ENCODE data around the gene ESRP2.
A peak's percentile ranks its signal among the peaks of the same experiment; 100 is the strongest.

ESRP2 gene

DNA sequence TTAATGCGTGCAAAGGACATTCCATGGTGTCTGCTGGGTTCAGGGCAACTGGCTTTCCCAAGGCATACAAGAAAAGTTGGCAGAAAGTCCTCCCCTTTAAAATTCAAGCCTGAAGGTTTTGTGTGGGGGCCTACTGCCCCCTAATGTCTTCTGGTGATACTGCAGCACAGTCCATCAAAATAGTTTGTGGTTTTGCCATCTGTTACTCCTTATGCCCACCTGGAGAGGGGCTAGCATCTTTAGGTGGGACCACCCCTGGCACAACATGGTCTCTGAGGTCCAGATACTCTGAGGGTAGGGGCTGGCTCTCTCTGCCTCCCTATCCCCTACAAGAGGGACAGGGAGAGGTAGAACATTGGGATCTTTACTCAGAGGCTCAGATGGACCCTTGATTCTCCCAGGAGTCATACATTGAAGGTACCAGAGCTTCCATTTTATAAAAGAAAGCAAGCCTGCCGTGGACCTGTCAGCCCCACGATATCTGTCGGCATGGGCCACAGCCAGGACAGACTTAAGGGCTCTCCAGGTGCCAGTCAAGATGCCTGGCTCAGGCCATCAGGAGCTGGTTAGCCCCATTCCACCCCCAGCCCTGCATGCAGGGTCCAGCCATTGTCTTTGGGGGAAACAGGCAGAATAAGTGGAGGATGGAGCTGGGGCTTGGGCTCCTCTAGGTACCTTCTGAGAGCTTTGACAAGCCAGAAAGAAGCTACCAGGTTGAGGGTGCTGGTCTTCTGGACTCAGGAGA, 6.3 kb downstream of the ESRP2 start:
- Histone ChIP-seq H3K4me1 (ENCODE audit: control insufficient read depth, low read length) (peaks cover 37% of the 10 kb centered on the region), H4K20me1 (ENCODE audit: control insufficient read depth, insufficient read depth, low read depth, low read length) (no peaks in the 10 kb centered on the region), H3K4me3 (ENCODE audit: low read length) (no peak overlapping the region), H3K27me3 (ENCODE audit: control insufficient read depth, low read length) (no peaks in the 10 kb centered on the region), H3F3A (ENCODE audit: control insufficient read depth, insufficient read depth) (peaks cover 9% of the 10 kb centered on the region; the same call in 1 of the 2 replicates), H3K27ac (ENCODE audit: low read depth, low read length) (no peak overlapping the region), H3K4me2 (ENCODE audit: low read length) (no peak overlapping the region), H3K36me3 (ENCODE audit: control insufficient read depth, low read length) (peaks cover 18% of the 10 kb centered on the region), H3K9me3 (ENCODE audit: control insufficient read depth, insufficient read depth, low read length) (no peaks in the 10 kb centered on the region), H3K79me2 (ENCODE audit: control insufficient read depth, low read length) (no peaks in the 10 kb centered on the region), H3K9me2 (replicated peaks; ENCODE audit: control insufficient read depth, low read length) (no peaks in the 10 kb centered on the region)
- TF ChIP-seq CTCF (IDR thresholded peaks at IDR 0.05; ENCODE audit: low read depth, low read length, poor library complexity, severe bottlenecking) (peak; percentile 92), EZH2phosphoT487 (IDR thresholded peaks at IDR 0.05; ENCODE audit: borderline replicate concordance, low read length) (no peak)

DNA sequence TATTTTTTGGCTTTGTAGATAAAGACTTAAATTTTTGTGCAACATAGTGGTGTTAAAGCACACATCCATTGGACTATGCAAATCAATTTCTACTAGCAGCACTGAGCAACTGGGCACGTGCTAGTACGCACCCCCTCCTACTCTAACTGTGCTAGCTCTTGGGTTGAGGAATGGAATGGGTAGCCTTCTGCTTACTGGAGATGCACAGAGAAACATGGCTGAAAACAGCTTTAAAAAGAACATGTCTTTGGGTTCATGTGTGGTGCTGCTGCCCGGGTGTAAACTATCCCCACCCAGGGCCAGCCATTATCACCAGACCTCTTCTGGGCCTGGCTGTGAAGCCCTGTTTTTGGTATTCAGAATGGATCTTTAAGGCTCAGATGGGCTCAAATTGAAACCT, 7.3 kb downstream of the ESRP2 start:
- H4K20me1 ChIP-seq (ENCODE audit: control insufficient read depth, insufficient read depth, low read depth, low read length): no peaks in the 10 kb centered on the region
- H3K9me3 ChIP-seq (ENCODE audit: control insufficient read depth, insufficient read depth, low read length): no peaks in the 10 kb centered on the region
- H3K4me3 ChIP-seq (ENCODE audit: low read length): no peak overlapping the region
- H3K4me1 ChIP-seq (ENCODE audit: control insufficient read depth, low read length): peaks cover 27% of the 10 kb centered on the region
- no peaks in the 10 kb centered on the region for H3K79me2 ChIP-seq (ENCODE audit: control insufficient read depth, low read length)
- peaks cover 18% of the 10 kb centered on the region for H3K36me3 ChIP-seq (ENCODE audit: control insufficient read depth, low read length)
- no peaks in the 10 kb centered on the region for H3K27me3 ChIP-seq (ENCODE audit: control insufficient read depth, low read length)
- no peak for TF ChIP-seq EZH2phosphoT487 (IDR thresholded peaks at IDR 0.05; ENCODE audit: borderline replicate concordance, low read length)
- TF ChIP-seq CTCF (IDR thresholded peaks at IDR 0.05; ENCODE audit: low read depth, low read length, poor library complexity, severe bottlenecking): no peak
- no peaks in the 10 kb centered on the region for H3K9me2 ChIP-seq (replicated peaks; ENCODE audit: control insufficient read depth, low read length)
- no peak overlapping the region for H3K4me2 ChIP-seq (ENCODE audit: low read length)
- peaks cover 9% of the 10 kb centered on the region; the same call in 1 of the 2 replicates for H3F3A ChIP-seq (ENCODE audit: control insufficient read depth, insufficient read depth)
- H3K27ac ChIP-seq (ENCODE audit: low read depth, low read length): no peak overlapping the region

DNA sequence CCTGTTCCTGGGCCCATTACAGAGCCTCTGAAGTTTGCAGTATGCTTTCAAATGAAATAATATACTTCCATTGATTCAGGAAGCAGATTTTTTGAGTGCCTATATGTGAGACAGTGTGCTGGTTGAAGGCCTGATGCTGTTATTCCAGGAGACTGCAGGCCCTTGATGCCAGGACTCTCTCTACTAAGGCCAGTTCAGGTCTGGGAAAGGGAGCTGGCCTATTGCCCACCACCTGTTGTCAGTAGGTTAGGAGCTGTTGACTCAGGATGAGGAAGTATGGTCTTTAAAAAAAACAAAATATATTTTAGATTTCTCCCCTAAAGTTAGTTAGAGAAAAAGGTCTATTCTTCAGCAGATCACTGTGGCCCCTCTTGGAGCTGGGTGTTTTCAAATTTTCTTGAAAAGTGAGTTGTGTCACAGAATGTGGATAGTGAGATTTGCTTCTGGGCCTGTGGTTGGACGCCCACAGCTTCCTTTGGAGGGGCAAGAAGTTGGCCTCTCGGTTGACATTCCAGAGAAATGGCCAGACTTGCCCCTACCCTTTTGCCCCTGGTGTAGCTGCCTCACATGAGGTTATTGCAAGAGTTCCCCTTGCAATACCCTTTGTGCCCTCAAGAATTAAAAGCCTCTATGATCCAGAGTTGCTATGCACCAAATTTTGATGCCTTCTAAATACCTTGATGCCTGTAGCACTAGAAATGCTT, 7.9 kb downstream of the ESRP2 start:
- Histone ChIP-seq H3K27ac (ENCODE audit: low read depth, low read length) (no peak overlapping the region), H3K36me3 (ENCODE audit: control insufficient read depth, low read length) (peaks cover 18% of the 10 kb centered on the region), H3K4me3 (ENCODE audit: low read length) (no peak overlapping the region), H3K9me3 (ENCODE audit: control insufficient read depth, insufficient read depth, low read length) (no peaks in the 10 kb centered on the region), H4K20me1 (ENCODE audit: control insufficient read depth, insufficient read depth, low read depth, low read length) (no peaks in the 10 kb centered on the region), H3F3A (ENCODE audit: control insufficient read depth, insufficient read depth) (peaks cover 9% of the 10 kb centered on the region; the same call in 1 of the 2 replicates), H3K9me2 (replicated peaks; ENCODE audit: control insufficient read depth, low read length) (no peaks in the 10 kb centered on the region), H3K4me2 (ENCODE audit: low read length) (0 out of 2 replicates have a peak overlapping the region, but pooled peaks have one; percentile 2), H3K27me3 (ENCODE audit: control insufficient read depth, low read length) (no peaks in the 10 kb centered on the region), H3K4me1 (ENCODE audit: control insufficient read depth, low read length) (peaks cover 26% of the 10 kb centered on the region), H3K79me2 (ENCODE audit: control insufficient read depth, low read length) (no peaks in the 10 kb centered on the region)
- TF ChIP-seq EZH2phosphoT487 (IDR thresholded peaks at IDR 0.05; ENCODE audit: borderline replicate concordance, low read length) (no peak), CTCF (IDR thresholded peaks at IDR 0.05; ENCODE audit: low read depth, low read length, poor library complexity, severe bottlenecking) (no peak)
